ENCODE measurements around the gene EMC1.
"Not testable (repeated sequence)": the region's sequence is repeated elsewhere in the genome, so short reads cannot be mapped to it uniquely, and the experiment has no call there.

EMC1 gene

DNA sequence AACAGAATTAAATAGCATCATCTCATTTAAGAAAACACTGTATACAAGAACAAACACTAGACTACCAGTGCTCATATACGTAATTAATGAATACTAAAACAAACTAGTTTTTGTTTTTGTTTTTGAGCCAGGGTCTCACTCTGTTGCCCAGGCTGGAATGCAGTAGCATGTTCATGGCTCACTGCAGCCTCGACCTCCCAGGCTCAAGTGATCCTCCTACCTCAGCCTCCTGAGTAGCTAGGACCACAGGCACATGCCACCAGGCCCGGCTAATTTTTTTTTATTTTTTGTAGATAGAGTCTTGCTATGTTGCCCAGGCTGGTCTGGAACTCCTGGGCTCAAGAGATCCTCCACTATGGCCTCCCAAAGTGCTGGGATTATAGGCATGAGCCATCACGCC lies 34.7 kb downstream of the EMC1 start:
- DNase-seq (ENCODE audit: low read depth in 2 of 2), result not testable (repeated sequence)

DNA sequence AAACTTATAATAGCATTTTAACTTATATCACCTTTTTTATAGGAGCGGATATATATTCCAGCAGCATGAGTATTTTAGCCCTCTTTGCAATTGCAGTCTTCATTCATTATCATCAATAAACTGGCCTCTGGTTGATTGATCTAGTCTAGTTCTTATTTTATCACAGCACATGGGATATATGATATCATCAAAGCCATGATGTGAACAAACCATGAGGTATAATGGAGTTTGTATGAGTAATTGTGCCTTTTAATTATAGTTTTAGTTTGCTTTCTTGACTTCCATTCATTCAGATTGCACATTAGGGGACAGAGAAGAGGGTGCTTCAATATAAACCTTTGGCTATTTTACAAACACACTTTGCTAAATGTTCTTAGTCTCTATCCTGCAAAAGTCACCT lies 37.7 kb downstream of the EMC1 start:
- no peak for DNase-seq (ENCODE audit: low read depth in 2 of 2)

DNA sequence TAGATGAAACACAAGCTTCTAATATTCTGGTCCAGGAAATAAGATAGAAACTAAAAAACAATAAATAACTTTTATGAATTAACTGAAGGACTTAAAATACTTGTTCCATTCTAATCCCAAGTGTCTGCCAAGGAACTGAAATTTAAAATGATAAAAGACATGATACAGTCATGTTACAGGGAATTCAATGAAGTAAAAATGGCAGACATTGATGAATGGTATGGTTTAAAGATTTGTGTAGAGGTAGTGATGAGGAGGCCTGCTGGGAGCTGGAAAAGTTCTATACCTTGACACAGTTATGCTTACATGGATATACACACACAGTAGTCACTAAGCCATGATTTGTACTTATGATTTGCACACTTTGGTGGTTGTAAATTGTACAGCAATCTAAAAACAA lies 39.2 kb downstream of the EMC1 start:
- DNase-seq (ENCODE audit: low read depth in 2 of 2), result no peak

DNA sequence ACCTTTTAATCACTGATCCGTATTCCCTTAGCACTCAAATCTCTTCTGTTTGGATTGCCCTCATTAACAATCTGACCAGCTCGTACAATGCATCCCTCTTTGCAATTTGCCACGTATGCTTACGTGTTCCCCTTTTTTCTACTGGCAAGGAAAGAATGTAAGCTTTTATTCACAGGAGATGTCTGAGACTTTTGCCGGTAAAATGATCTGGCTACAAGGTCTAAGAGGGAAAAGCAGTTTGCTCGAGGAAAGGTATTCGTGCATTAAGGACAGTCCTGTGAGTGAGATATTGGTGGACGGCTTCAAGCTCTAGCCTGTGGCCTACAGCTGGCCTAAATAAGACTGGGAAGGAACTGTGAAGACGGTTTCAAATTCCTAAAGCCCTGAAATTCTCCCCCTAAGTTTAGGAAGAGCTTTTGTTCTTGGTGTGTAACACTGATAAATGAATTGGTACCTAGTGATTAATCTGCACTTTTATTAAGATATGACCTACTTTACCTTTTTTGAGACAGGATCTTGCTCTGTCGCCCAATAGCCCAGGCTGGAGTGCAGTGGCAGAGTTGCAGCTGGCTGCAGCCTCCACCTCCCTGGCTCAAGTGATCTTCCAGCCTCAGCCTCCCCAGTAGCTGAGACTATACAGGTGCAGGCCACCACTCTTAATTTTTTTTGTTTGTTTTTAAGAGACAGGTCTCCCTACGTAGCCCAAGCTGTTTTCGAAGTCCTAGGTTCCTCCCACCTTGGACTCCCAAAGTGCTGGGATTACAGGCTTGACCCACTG lies 40.4 kb downstream of the EMC1 start:
- no peak for DNase-seq (ENCODE audit: low read depth in 2 of 2)

DNA sequence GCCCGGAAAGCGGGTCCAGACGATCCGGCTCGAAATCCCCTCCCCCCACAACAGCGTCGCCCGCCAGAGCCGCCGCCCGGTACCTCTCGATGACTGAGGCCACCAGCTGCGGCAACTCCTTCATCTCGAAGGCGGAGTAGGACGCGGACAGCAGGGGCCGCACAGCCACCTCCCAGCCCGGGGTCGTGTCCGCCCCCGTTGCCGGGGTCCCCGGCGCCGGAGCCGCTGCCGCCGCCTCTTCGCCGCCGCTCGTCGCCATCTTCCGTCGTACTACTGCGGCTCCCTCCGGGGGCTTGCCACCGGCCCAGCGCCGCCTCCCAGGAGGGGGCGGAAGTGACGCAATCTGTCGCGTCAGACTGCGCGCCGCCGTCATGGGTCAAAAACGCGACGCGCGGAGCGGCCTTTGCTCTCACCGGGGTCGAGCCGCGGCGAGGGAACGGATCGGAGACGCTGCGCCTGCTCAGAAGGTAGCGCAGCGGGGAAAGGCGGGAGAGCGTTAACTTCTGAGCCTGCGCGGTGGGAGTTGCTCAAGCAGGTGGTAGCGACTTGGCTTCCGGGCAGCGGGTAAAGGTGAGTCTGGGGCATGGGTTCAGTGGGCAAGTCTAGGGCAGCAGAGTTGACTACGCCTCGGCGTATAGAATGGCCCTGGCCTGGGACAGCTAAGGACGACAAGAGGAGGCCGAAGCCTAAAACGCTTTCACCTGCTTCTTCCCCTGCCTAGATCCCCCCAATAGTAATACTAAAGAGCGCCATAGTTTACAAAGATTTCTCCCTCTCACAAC lies 41.1 kb downstream of the EMC1 start, which contains the start of gene UBR4:
Gene UBR4 (minus strand): TSS at position 277 of the 782 bp plus-strand sequence. CDS start 18 bp downstream, at position 259.
- peak; percentile 73 to 80 for DNase-seq (ENCODE audit: low read depth in 2 of 2)

DNA sequence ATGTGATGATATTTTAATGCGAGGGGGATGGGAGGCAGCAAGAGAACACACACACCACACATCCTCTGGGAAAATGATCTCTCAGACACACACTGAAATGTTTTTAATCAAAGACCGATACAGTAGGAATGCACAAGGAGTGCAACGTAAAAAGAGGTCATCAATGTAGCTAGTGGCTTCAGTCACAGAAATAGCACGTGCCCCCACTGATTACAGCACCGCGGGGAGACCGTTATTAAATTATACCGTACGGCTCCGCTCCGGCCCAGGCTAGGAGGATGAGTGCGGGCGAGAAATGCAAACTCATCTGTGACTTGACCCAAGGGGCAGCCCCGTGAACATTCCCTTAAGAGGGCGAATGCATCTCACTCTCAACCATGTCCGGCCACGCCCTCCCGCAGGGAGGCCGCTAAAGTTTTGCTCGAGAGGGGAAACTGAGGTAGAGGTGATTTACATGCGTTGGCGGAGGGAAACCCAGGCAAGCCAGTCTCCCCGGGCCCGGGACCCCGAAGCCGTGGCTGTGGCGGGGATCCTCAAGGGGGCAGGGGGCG lies 41.8 kb downstream of the EMC1 start:
- no peak for DNase-seq (ENCODE audit: low read depth in 2 of 2)

DNA sequence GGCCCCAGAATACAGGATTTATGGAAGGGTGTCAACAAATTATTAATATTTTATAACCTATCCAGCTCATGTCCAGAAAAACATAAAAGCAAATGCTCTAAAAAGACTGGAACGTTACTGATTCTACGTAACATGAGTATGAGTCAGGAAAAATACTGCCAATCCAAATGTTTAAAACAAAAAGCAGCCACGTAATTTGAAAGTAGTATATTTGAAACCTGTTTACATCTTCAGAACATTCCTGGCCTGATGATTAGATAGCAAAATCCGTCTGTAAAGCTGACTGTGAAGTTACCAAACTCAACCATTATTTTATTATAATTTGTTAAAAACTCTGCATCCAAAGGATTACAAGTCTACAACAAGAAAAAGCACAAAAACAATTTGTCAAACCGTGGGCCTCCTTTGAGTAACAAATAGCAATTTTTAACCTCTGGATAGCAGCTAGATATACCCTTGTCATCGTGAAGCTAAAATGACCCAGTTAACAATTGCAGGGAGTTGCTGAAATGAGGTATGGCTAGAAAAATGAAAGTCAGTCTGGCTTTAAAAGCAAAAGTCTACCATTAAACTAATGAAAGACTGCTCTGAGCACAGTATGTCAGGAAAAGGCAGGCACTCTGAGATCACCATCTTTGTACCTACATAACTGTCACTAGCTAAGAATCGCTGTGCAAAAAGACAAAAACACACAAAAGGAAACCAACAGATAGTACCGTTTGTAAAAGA lies 42.5 kb downstream of the EMC1 start:
- DNase-seq (ENCODE audit: low read depth in 2 of 2), result no peak

DNA sequence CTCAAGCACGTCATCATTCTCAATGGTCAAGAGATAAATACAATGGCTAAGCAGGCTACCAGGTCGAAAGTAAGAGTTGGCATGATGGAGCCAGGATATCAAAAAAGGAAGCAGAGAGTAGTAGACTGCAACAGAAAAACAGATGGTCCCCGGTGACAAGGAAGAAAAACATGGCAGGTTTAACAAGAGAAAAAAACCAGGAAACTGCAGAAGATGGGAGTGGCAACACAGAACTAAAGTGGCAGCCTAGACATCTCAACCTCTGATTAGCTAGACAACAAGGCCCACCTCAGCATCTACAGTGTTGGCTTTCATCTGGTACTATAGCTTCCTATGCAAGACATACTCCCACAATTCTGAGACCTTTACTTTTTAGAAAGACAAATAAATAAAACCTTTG lies 44.4 kb downstream of the EMC1 start:
- no peak for DNase-seq (ENCODE audit: low read depth in 2 of 2)

DNA sequence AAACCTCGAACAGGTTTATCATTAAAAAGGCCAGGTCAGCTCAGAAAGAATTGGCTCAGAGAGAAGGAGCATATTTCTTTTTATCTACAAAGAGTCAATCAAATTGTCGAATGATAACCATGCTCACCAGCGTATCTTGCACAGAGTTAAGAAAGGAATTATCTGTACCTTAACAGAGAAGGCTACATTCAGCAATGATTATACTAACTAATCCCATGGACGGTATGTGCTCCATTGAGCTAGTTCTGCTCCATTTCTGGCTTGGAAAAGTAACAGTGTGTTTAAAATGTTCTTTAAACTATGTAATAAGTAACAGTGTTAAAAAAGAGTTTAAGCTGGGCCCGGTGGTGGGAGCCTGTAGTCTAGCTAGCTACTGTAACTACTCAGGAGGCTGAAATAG lies 45.5 kb downstream of the EMC1 start:
- no peak for DNase-seq (ENCODE audit: low read depth in 2 of 2)

DNA sequence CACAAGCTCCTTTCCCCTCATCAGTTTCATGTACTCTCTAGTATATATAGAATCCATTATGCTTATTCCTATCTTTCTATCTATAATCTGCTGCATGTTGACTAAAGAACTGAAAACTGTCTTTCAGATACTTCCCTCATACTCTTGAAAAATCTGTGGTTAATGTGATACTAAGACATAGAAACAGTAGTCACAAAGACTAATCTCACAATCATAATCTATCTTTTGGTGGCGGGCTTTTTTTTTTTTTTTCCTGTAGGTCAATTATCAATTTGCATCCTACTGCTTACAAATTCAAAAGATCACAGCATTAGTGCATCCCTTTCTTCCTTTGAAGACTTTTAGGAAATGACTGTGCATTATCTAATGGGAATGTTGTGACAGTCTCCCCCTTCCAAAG lies 45.9 kb downstream of the EMC1 start:
- DNase-seq (ENCODE audit: low read depth in 2 of 2), result no peak

DNA sequence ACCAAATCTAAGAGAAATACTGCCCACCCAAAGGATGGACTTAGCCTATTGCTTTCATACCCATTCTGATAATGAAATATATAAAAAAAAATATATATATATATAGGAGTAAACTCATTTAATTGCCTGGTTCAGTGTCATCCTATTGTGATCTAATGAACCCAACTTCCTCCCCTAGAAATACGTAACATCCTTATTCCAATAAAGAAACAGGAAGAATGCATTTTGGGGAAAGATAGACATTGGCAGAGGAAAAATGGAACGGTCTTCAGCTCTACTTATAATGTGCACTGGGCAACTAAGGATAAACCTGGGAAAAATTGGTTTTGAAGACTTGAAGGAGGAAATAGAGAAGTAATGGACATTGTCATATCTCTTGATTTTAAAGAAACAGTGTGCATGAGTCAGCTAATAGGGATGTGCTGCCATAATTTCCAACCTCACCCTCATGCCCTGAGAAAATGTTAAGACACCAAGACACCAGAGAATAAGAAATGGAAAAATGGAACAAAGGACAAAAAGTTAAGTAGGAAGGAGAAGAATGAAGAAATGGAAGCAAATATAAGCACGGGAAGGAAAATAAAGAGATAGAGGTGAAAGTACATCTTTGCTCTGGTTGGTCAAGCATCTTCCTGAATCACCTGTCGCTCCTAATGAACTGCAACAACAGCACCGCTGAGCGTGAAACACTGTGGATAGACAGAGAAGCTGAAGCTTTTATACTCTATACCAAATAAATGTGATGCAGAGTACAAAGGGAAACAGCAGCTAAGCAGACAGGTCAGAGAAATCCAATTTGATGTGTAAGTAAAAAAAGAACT lies 46.7 kb downstream of the EMC1 start:
- DNase-seq (ENCODE audit: low read depth in 2 of 2), result no peak

DNA sequence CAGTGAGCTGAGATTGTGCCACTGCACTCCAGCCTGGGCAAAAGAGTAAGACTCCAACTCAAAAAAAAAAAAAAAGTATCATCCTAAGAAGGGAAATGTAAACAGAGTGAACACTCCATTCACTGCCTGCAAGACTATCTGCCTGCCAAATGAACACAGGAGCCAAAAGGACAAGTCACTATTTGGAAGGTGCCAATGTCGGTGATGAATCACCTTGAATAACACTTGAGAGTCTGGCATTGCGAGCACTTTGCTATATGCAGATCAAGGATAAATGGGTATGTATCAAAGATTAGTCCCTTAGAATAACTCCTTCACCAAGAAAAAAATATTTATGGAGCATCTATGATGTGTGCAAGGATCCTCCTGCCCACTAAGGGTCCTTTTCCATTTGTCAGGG lies 47.9 kb downstream of the EMC1 start:
- no peak for DNase-seq (ENCODE audit: low read depth in 2 of 2)

DNA sequence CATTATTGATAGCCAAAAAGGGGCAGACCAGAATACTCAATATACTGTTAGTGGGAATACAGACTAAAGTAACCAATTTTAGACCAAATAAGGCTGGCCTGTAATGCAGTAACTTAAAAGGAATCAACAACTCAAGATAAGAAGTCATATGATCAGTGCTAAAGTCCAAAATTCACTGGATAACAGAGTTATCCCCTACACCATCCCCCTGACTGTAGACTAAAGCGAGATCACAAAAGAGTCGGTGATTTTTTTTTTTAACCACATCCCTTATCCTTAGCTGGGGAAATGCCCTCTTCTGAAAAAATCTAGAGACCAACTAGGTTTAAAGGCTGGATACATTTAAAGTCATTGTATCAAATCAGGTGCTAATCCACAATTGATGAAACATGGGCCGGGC lies 48.9 kb downstream of the EMC1 start:
- no peak for DNase-seq (ENCODE audit: low read depth in 2 of 2)

DNA sequence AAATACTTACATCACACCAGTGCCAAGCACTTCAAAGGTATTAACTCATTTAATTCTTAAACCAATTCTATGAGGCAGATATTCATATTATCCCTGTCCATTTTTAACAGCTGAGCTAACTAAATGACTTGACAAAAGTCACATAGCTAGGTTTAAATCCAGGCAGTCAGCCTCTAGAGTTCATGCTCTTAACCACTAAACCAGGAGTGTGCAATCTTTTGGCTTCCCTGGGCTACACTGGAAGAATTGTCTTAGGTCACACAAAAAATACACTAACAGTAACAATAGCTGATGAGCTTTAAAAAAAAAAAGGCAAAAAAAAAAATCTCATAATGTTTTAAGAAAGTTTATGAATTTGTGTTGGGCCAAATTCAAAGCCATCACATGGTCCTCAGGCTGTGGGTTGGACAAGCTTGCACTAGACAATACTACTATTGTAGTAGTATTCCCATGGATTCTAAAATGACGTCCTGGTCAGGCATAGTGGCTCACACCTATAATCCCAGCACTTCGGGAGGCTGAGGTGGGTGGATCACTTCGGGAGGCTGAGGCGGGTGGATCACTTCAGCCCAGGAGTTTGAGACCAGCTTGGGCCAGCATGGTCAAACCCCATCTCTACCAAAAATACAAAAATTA lies 51.2 kb downstream of the EMC1 start:
- DNase-seq (ENCODE audit: low read depth in 2 of 2), result no peak

DNA sequence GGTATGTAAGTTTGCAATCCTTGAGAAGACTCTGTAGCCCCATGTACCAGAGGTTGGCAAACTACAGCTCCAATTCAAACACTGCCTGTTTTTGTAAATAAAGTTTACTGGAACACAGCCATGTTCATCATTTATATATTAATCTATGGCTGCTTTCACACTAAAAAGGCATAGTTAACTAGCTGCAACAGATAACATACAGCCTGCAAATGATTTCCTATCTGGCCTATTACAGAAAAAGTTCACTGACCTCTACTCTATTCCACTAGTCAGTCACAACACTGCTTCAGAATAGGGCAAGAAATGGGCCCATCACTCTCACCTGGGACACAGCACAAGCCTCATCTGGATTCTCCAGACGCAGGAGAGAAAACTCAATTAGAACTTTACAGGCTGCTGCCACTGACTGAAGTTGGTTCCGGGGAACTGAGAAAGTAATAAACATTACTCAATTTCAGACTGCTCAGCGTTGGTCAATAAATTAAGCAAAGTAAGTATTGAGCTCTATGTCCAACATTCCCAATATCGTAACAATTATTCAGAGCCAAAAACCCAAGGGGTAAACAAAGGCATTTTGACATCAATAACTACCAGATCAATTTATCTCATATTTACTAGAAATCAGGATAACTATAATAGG lies 51.9 kb downstream of the EMC1 start:
- no peak for DNase-seq (ENCODE audit: low read depth in 2 of 2)

DNA sequence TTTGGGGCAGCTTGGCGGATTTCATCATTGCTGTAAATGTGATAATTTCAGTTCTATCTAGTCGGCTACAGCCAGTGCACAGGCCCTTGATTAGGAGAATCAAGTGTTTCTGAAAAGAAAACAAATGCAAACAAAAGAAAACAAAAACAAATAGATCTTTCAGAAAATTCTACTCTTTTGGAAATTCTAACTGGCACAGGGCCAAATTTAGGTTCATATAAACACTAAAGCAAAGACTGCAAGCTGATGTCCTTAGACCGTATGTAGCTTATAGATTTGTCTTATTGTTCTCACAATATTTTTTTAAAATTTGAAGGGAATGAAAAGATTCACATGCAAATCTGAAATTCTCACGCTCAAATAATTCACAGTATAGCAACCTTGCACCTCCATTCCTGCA lies 52.5 kb downstream of the EMC1 start:
- no peak for DNase-seq (ENCODE audit: low read depth in 2 of 2)

DNA sequence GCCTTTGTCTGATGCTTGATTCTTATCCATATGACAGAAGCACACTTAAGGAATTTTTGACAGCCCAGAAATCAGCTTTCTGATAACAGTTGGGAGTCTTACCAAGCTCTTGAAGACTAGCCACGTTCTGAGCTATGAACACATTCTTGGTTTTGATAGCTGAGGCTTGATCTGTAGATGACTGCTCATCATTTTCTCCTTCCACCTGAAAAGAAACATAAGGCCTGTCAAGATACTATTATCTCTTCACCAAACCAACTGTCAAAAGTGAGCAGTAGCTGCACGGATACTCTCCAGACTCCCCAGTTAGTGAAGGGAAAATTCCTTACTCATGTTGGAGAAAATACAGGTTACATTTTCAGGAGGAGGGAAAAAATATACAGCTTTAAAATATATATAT lies 53.5 kb downstream of the EMC1 start:
- DNase-seq (ENCODE audit: low read depth in 2 of 2), result no peak

DNA sequence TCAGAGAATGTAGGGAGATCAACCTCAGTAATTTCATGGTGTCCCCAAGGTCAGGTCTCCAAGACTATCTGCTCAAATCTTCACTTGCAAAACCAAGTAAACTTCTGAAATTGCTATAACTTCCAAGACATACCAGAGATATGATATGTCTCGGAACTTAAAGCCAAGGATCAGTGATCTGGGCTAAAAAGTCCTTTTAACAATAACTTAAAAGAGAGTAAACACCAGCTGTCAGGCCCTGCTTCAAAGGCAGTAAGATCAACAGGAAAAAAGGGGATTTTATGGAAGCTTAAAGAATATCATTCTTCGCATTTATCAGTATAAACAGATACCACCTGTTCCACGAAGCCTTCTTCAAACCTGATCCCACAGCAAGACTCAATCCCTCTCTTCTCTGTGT lies 55.0 kb downstream of the EMC1 start:
- no peak for DNase-seq (ENCODE audit: low read depth in 2 of 2)

DNA sequence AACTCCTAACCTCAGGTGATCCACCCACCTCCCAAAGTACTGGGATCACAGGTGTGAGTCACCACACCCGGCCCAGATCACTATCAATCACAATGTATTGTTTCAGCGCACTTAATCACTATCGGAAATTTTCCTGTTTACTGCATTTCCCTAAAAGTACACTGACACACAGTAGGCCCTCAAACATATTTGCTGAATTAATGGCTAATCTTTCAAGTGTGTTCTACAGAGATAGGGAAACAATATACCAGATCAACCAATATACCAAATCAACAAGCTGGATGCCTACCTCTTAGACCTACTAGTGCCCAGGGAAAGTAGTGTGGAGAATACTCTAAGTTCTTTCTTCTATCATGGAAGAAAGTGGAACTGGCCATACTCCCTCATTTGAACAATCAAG lies 58.3 kb downstream of the EMC1 start:
- DNase-seq (ENCODE audit: low read depth in 2 of 2), result no peak

DNA sequence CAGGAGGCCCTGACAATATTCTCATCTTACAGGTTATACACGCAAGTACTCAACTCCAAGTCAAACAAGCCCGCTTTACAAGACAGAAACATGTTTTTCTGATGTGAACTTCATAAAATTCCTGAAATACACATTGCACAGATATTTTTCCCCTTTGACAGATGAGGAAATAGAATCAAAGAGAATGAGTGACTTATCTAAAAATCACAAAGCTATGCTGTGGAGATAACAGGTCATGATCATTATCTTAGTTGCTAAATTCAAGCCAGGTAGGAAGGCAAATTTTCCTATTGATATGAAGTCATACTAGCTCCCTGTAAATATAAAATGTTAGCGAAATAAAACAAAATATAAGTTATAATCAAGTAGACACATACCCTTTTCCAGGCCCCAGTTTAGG lies 59.5 kb downstream of the EMC1 start:
- no peak for DNase-seq (ENCODE audit: low read depth in 2 of 2)
